ENCODE data around the gene INTS15.
"Not testable (repeated sequence)": the region's sequence is repeated elsewhere in the genome, so short reads cannot be mapped to it uniquely, and the experiment has no call there.

The INTS15 gene

DNA sequence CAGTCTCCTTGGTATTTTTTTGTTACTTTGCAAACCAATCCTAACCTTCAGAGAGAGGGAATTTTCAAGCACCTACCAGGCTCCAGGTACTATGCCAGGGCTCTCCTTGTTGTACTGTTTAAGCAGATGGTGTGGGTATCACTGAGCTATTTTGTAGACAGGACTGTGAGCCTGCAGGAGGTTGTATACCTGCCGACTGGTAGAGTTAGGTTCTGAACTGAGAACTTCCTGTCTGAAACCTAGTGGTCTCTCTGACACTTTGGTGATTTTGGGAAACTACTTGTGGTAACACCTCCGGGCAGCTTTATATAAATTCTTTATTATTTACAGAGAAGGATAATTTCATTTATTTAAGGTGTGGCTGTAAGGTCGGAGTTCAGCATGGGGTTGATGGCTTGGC is 30.1 kb downstream of the INTS15 start:
- no peak for DNase-seq

DNA sequence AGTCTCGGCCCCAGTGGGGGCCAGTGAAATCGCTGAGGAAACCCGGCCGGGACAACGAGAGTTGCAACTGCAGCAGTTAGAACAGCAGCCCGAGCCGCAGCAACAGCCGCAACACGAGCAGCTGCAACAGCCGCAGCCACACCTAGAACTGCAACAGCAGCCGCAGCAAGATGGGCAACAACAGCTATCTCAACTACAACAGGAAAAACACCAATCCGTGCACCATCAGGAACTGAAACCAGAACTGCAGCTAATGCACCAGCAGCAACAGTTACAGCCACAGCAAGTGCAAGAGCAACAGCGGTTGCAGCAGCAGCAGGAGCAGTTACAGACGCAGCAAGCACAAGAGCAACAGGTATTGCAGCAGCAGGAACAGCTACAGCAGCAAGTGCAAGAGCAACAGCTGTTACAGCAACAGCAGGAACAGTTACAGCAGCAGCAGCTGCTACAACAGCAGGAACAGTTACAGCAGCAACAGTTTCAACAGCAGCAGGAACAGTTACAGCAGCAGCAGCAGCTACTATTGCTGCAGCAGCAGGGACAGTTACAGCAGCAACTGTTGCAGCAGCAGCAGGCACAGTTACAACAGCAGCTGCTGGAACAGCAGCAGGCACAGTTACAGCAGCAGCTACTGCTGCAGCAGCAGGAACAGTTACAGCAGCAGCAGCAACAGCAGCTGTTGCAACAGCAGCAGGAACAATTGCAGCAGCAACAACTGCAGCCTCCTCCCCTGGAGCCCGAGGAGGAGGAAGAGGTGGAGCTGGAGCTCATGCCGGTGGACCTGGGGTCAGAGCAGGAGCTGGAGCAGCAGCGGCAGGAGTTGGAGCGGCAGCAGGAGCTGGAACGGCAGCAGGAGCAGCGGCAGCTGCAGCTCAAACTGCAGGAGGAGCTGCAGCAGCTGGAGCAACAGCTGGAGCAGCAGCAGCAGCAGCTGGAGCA is 31.6 kb downstream of the INTS15 start:
- peak; percentile 24 for DNase-seq

- no peak for DNase-seq
These were observed 32.4 kb downstream of the INTS15 start for GRCh38 chr7:6622134-6622710.

DNA sequence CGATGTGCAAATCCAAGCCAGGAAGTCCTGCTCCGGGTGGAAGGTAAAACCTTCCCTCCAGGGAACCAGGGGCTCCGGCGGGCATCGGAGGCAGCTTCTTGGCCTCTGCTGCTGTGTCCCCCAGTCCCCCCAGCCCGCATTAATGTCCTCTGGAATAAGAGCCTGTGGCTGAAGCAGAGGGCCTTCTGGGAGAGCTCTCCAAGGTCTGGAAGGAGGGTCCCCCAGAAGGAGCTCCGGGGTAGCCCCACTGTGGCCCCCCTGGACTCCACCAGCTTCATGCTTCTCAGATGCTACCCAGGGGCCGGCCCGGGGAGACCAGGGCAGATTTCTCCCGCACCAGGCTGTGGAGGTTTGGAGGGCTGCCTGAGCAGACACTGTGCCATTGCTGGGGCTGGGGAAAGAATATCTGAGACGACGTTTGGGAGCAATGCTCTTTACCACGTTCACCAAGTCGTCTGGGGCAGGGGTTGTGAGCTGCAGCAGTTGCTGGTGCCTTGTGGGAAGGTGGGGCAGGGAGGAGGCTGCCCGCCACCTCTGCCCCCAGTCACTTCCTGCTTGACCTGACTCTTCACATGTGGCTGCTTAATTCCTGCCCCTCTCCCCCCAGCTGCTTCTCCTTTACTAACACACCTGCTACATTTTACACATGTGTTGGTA is 33.9 kb downstream of the INTS15 start:
- DNase-seq, result no peak

- DNase-seq, result no peak
These were observed 34.4 kb downstream of the INTS15 start for GRCh38 chr7:6624246-6624611.

DNA sequence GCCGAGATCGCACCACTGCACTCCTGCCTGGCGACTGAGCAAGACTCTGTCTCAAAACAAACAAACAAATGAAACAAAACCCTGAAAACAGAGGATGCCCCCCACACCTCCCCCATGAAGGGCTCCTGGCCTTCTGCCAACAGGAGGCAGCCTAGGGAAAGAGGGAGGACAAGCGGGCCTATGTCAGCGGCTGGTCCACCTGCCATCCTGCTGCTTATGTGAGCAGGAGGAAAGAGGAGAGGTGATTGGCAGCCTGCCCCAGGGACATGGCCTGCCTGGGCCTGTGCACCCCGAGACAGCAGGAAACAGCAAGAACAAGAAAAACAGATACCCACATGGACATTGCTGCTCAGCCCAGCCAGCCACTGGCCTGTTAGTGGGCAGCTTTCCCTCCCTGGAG is 38.2 kb downstream of the INTS15 start:
- peak; percentile 73 for DNase-seq

DNA sequence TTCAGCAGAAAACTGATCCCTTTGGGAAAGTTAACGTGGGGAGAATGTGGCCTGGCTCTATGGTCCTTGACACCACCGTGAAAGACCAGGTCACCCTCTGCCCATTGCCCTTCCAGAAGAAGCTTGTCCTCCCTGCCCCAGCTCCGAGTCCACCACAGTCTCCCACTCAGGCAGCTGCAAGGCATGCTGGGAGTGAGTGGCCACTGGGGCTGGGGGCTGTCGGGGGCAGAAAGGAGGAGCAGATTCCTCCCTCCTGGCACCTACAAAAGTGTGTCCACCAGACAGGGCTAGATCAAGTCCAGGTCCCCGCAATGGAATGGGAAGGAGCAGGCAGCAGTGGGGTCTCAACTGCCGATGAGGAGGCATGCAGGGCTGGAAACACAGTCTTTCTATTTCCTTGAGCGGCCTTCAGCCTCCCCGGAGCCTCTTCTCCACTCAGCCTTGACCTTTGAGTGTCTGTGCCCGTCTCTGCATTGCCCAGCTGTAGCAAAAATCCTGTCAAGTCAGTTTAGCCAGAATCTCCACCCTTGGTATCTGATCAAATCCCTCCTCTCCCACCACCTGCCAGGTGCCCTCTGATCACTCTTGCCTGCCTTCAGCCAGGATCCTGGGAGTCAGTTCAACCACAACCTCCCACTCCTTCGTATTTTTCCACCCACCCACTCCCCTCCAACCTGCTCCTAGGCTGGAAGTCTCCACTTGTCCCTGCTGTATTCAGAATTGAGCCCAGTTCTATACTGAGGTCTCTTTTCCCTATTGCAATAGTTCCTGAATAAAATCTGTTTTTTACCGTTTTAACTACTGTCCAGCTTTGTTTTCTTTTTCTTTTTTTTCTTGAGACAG is 40.4 kb downstream of the INTS15 start:
- no peak for DNase-seq

DNA sequence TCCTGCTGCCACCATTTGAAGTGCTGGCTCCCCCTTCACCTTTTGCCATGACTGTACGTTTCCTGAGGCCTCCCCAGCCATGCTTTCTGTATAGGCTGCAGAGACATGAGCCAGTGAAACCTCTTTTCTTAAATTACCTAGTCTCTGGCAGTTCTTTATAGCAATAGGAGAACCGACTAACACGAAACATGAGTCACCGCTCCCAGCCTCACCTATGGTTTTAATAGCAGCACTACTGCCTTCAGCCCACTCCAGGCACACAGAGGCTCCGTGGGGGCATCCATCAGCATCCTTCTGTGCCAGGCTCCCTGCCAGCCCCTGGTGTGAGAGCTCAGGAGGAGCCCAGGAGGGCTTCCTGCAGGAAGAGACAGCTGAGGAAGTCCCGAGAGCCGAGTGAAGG is 41.8 kb downstream of the INTS15 start:
- no peak for DNase-seq

DNA sequence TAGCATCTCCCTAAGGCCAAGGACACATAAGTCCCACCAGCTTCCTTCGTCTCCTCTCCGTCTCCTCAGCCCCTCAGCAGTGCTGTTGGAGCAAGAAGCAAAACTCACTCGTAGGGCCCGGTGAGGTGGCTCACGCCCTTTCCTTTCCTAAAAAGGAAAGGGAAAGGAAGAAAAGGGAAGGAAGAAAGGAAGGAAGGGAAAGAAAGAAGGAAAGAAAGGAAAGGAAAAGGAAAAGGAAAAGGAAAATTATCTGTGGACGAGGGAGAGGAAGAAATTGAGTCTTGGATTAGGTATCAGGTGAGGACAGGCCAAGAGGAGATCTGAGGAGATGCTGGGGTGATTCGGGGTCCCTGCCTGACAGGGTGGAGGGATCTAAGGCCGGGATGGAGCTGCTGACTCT is 44.2 kb downstream of the INTS15 start:
- no peak for DNase-seq

DNA sequence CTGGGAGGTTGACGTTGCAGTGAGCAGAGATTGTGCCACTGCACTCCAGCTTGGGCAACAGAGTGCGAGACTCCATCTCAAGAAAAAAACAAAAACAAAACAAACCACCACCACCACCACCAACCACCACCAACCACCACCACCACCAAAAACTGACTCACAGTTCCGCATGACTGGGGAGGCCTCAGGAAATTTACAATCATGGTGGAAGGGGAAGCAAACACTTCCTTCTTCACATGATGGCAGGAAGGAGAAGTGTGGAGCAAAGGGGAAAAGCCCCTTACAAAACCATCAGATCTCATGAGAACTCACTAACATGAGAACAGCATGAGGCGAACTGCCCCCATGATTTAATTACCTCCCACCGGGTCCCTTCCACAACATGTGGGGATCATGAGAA is 45.1 kb downstream of the INTS15 start:
- DNase-seq, result not testable (repeated sequence)

- peak; percentile 38 for DNase-seq
These were observed 47.1 kb downstream of the INTS15 start, which contains the start of gene ZNF316 for GRCh38 chr7:6636741-6637543. Gene ZNF316 (plus strand): TSS chr7:6637318. CDS start chr7:6642410, 5,092 bp downstream.

- no peak for DNase-seq
These were observed 47.9 kb downstream of the INTS15 start for GRCh38 chr7:6637544-6638229.

GRCh38 chr7:6639032-6639431 is 49.2 kb downstream of the INTS15 start:
- no peak for DNase-seq

DNA sequence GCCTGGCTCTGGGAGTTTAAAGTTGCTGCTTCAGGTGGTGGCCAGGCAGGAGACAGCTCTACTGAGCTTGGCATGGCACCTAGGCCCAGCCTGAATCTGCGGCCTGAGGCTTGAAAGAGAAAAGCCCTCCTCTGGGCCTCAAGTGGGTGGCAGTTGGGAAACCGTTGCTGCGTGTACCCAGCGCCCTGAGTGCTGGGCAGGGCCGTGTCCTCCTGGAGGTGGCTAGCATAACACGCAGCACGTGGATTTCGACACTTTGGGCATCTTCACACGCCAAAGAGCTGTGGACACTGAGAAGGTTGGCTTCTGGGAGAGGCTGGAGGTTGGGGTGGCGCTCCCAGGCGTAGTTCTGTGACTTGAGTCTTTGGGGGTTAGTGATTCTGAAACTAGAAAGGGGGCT is 49.8 kb downstream of the INTS15 start:
- DNase-seq, result no peak

GRCh38 chr7:6640246-6640721 is 50.5 kb downstream of the INTS15 start:
- DNase-seq, result no peak

- no peak for DNase-seq
These were observed 51.6 kb downstream of the INTS15 start for GRCh38 chr7:6641305-6642035.

- no peak for DNase-seq
These were observed 52.5 kb downstream of the INTS15 start for GRCh38 chr7:6642239-6642839.

DNA sequence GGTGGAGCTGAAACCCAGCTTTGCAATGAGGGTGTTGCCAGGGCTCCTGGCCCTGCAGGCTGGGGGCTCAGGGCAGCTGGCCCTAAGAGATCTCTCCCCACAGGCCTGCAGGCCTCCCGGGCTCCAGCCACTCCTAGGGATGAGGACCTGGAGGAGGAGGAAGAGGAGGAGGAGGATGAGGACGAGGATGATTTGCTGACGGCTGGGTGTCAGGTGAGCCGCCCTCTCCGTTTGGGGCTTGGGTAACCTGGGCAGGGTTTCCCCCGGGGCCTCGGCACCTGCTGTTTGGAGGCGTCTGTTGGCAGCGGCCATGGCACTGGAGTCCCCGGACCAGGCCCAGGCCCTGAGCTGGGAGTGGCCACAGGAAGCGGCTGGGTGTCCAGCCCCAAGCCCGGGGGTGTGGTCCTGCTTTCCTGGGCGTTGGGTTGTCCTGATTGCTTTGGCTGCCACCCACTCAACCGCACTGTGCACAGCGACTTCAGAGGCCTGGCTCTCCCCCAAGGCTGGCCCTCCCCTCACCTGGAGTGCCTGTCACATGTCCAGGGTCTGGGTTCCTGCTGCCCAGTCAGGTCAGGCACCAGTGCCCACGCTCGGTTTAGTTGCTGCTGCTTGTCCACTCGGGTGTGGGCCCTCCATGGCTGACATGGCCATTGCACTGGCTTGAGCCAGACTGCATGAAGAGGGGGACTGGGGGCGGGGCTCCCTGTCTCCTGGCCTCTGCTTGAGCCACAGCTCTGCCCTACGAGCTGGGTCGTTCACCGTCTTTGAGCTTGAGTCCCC is 53.2 kb downstream of the INTS15 start:
- no peak for DNase-seq

- no peak for DNase-seq
These were observed 54.2 kb downstream of the INTS15 start for GRCh38 chr7:6643915-6644625.

Measured in NCI-H2171 (cell line).